GM18909 (cell line): Measurements from ENCODE around the gene CADM2.

Source experiments
- ATAC-seq: cut with Tn5 transposase; IDR thresholded peaks from one replicate; pipeline ENCODE4 v1.9.1; 2021; ENCODE audit warnings: mild to moderate bottlenecking; ENCODE audit not compliant: unreplicated experiment, poor library complexity

CADM2 gene

DNA sequence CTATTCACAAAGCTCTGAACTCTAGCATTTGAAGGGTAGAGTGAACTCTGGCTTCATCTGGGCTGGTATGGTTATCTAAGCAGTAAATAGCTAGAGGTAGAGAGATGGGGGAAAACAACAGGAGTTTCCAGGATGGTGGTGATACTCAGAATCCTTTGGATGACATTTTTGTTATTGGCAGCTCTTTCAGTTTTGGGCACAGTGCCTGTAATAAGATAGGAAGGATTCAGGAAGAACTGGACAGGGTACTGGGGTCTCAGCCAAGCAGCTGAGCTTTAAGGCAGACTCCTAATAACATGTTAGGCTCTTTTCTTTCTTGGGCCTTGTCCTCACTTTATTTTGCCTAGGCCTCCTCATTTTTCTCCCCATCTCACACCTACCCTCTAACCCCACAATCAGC lies 338.5 kb downstream of the CADM2 start:
- ATAC-seq: no peak

DNA sequence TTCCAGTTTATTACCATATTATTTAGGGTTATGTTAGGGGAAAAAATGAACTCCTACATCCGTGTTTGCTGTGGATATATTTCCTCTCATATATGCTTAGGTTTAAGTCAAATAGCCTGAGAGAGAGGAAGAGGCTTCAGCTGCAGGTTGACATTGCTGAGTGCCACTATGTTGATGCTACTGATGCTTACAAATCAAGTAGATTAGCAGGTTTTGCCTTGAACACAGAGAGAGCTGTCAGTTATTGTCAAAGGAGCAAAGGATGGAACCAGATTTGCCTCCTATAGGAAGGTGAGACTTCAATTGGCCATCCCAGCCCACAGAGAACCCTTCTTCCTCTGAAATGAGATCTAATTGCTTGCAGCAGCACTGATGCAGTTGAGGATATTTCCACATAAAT lies 339.2 kb downstream of the CADM2 start:
- ATAC-seq: no peak

DNA sequence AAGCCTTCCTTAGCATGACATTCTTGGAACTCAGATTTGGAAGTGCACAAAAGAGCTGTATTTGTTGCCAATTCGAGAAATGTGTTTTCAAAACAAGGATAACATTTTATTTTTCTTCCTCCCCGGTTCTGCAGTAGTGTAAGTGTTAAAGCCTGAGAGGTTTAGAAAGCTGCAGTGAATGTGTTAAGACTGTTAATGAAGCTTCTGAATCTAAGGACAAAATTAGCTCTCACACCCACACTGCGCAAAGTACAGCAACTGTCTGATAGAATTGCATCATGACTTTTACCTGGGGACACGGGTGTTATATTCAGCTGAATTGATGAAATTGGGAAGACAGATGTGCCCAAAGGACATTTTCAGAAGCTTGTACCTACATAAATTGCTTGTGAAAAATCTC lies 344.4 kb downstream of the CADM2 start:
- no peak for ATAC-seq

DNA sequence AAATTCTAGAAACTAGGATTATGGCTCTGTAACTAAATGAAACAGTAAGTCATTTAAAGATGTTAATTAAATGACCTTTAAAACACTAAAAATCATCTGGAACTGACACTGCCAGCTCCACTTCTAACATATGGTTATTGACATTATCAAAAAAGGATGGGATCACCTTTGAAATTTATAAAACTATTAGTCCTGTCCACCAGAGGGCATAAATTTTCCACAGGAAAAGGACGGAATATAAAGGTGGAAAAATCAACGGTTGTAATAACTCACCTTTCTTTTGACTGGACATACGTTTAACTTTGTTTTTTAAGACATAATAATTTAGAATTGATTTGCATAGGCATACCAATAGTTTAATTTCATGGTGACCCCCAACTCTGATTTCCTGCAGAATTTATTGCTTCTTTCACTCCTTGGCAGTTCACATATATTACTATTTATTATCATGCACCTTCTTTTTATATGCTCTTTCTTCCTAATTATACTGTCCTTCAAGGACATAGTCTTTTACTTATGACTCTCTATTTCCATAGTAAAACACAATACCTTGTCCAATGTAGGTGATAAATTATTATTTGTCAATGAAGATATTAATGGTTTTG lies 345.7 kb downstream of the CADM2 start:
- no peak for ATAC-seq

DNA sequence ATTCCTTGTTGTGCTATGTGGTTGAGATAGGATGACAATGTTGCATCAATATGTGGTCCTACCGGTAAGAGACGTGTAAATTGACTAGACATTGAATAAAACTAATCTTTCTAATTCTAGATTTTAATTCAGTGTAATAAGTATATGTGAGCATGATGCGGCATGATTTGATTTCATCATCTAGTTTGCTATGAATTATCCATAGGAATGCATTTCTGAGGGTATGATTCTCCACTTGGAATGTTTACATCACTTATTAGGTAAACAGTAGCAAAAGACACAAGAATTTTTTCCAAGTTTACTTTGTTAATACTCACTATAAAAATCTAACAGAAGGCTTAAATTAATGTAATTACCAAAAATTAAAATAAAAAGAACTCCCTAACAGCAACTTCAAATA lies 353.5 kb downstream of the CADM2 start:
- ATAC-seq: no peak

DNA sequence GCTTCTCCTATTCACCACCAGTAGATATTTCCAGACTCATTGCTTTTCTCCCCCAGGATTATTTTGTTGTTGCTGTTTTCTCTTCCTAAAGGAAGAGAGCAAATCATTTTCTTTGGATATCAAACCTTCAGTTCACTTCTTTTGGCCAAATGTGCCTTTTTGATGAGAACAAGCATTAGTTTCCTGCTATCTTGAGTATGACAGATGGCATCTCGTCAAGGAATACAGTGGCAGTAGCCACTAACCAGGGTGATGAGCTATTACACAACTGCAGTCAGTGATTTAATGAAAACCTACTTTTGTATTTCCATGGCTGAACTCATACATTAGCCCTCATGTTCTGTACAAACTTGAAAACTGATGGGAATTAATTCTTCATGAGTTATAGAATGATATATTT lies 354.6 kb downstream of the CADM2 start:
- no peak for ATAC-seq

DNA sequence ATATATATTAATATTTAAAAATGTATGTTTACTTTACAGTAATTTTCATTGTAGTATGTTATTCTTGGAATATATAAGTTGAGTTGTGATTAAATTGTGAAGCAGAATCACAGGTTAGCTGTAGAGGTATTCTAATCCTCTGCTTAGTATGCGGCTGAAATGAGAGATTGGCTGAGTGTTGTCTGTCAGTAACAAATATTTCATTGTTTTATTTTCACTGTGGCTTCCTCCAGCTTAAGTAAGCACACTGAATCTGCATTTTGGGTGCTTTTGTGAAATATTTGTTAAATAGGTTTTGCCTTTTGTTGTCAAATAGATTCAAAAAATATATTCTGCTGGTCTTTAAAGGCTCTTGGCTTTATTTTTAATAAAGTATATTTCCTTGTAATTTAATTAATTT lies 357.5 kb downstream of the CADM2 start:
- ATAC-seq: no peak

DNA sequence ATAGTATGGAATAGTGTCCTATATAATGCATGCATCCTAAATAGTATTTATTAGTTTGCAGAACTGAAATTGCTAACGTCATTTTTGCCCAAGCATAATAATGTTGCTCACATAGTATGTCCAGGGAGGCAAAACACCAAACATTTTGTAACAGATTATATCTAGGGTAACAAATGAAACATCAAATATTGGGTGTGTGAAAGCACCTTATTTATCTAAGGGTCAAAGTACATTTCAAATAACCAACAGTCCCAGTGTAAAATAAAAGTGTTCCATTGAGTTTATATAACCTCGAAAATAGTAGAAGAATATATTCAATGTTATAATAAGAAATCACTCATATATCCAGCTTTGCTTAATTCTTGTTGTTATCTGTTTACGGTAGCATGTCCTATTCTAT lies 363.1 kb downstream of the CADM2 start:
- no peak for ATAC-seq

DNA sequence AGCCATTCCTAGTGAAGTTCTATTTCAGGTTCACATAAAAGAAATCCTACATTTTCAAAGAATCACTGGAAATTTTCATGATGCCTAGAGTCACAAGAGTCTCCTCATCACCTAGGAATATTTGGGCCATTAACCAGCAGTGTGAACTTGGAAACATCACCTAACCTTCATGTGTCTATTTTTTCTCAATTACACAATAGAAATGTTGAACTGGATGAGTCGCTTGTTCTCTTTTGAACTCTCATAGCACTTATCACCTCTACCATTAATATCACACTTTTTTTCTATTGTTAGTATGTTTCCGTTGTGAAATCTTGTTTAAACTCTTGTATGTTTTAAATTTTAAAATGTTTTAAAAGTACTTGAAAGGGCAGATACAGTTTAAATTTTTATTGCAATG lies 371.3 kb downstream of the CADM2 start:
- ATAC-seq: no peak

DNA sequence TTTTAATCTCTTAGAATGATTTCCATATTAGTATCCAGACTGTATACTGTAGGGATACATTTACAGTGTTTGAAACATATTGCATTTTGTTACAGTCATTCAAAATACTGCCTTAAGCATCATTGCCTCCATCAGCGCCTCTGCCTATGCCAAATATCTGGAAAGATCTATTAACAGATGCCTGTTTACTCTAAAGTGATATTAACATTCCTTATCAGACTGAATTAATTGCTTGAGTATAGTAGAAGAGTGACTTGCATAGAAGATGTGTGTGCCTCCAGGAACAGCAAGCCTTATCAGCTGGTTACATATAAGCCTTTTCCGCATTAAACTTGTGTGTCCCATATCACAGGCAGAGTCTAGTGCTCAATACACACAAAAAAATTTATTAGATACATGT lies 379.1 kb downstream of the CADM2 start:
- ATAC-seq: no peak

DNA sequence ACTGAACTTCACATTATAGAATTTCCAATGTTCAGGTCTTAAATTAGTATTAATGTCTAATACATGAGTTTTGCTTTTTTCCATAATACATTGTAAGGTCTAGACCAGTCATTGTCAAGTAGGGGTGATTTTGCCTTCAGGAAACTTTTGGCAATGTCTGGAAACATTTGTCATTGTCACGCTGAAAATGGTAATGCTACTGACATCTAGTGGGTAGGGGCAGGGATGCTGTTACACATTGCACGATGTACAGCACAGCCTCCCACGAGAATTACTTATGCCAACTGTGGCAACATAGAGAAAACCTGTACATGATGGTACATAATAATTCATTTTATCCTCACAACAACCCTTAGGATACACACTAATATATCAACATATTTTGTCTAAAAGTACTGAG lies 384.1 kb downstream of the CADM2 start:
- ATAC-seq: peak; percentile 68

DNA sequence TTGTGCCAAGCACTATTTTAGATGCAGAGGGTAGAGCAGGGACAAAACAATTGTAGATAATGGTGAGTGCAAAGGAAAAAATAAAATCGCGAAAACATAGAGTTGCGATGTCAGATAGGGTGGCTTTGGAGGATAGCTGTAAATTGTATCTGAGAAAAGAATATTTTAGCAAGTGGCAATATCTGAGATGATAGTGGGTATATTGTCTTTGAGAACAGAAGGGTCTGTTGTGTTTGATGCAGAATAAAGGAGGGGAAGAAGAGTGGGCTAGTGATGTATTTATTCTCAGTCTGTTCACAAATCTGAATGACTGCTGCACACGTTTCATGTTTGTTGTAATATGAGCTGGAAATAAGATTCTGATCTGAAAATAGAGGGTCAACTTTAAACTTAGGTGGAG lies 396.8 kb downstream of the CADM2 start:
- no peak for ATAC-seq

DNA sequence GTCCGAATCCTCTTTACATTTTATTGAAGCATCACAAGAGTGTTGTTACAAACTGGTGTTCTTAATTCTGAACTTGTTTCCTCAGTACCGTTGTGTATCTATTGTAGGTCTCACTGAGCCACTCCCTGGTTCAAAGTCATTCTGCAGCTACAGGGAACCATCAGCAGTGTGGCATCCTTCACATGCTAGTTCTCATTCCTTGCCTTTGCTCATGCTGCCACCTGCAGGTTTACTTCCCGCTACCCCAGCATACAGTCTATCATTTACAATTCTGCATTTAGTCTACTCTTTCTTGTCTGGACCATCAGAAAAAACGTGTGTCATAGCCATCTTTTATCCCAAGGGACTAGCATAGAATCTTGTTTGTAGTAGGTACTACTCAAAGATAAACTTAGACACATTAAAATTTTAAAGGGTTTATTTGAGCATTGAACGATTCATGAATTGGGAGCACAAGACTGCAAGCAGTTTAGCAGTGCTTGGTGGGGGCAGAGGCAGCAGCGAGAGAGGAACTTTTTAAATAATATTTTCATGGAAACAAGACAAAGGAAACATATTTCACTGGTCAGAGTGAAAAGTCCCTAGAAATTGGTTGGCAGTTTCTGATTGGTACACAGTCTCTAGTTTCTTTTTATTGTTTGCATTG lies 402.1 kb downstream of the CADM2 start:
- ATAC-seq: peak; percentile 78

DNA sequence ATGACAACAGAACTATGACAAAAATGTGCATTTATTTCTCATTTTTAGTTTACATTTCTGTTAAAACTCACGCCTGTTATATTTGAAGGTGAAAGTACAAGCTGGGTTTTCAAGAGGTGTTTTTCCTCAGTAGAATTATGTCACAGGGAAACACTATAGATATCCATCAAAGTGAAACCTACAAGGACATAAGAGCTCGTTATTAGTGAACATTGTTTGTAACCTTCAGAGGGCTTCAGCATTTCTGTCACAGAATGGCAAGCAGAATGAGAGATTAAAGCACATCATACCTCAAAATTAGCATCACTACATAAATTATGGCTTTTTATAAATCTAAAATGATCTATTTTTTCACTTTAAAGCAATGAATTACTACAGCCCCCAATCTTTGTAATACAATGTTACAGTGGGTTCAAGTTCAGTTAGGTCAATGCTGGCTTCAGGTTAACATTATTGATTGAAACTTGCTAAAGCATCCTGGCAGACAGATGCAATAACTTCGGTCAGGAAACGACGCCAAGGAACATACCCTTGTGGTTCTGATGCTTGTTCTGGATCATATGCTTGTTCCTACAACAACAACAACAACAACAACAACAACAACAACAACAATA lies 405.6 kb downstream of the CADM2 start:
- no peak for ATAC-seq

DNA sequence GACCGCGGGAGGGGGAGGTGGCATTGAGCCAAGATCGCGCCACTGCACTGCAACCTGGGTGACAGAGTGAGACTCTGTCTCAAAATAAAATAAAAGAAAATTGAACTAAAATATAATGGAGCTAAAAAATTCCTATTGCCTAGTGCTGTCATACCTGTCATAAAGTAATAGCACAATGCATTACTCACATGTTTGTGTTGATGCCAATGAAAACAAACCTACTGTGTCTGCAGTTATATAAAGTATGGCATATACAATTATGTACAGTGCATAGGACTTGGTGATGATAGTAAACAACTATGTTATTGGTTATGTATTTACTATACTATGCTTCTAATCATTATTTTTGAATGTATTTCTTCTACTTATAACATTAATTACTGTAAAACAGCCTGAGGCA lies 411.6 kb downstream of the CADM2 start:
- no peak for ATAC-seq

DNA sequence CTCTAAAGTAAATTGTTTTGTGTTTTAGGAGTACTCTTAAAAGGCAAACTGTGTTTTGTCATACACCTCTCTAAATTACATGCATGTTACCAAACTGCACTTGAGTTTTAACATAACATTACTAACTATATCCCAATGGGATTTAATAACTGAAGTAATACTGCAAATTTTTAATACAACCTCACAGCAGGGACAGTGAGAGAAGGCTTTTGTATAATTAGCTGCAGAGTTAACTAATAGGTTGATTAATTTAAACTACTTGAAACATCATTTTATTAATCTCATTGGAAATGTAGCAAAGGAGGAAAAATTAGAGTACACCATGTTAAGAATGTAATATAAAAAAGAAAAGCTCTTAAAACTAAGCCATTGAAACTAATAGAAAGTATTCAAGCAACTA lies 417.3 kb downstream of the CADM2 start:
- ATAC-seq: no peak

DNA sequence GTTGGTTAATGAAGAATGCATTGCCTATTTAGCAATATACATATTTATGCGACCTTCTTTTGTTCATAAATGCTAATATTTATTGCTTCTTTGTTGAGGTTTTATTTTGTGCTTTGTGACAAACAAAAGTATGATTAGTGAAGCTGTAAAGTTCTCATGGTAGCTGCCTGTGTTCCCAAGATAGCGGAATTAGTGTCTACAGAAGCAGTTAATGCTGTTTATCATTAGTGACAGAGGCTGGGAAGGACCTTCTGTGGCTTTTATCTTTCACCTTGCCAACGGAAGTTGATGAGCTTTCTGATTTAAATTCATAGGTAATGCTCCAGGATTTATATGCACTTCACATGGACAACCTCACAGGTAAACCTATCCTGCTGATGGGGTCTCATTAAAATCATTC lies 418.3 kb downstream of the CADM2 start:
- no peak for ATAC-seq

DNA sequence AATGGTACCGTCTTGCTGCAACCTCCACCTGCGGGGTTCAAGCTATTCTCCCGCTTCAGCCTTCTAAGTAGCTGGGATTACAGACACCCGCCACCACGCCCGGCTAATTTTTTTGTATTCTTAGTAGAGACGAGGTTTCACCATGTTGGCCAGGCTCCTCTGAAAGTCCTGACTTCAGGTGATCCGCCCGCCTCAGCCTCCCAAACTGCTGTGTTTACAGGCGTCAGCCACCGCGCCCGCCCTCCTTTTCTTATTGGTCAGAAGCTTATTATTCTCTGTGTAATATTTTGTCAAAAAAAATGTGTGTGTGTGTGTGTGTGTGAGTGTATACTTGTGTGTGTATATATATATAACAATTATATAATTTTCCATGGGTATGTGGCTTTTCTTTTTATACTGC lies 425.6 kb downstream of the CADM2 start:
- ATAC-seq: no peak

DNA sequence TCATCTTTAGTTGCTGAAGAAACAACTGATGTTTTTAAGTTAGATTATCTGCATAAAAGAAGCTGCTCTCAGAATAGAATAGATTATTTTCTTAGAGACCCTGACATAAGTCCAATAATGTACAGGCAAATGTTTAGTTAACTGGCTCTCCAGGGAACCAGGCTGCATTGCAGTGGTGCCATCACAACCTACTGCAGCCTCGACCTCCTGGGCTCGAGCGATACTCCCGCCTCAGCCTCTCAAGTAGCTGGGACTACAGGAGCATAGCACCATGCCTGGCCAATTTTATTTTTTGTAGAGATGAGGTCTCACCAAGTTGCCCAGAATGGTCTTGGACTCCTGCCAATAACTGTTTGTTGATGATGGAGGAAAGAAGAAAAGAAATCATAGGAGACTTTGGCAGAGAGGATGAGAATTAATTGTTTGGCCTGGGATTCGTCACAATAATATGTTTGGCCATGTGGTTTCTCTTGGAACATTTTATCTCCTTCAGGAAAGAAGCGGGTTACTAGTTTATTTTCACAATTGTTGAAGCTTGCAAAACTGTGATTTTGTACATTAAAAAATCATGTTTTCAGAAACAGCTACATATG lies 429.2 kb downstream of the CADM2 start:
- no peak for ATAC-seq

DNA sequence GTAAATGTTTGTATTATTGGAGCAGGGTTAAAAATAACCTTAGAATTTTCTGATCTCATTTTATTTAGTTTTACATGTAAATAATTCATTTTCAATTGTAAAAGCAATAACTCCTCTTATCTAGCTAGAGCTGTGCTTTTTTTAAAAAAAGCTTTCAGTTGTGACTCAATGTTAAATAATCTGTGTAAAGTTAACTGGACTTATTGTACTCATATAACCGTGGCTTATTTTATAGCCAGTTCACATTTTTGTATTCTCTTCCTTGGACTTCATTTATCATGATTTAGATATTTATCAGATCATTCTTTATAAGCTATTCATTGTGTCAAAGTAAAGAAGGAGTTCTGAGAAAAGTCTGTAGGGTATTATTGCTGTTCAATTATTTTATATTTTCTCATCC lies 435.6 kb downstream of the CADM2 start:
- ATAC-seq: no peak

DNA sequence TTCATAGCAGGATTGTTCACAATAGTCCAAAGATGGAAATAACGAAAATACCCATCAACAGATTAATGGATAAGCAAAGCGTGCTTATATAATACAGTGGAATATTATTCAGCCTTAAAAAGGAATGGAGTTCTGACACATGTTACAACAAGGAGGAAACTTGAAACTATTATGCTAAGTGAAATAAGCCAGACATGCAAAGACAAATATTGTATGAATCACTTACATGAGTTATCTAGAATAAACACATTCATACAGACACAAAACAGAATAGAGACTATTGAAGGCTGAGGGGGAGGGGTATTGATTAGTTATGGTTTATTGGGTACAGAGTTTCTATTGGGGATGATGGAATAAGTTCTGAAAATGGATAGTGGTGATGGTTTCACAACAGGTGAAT lies 438.6 kb downstream of the CADM2 start:
- no peak for ATAC-seq

DNA sequence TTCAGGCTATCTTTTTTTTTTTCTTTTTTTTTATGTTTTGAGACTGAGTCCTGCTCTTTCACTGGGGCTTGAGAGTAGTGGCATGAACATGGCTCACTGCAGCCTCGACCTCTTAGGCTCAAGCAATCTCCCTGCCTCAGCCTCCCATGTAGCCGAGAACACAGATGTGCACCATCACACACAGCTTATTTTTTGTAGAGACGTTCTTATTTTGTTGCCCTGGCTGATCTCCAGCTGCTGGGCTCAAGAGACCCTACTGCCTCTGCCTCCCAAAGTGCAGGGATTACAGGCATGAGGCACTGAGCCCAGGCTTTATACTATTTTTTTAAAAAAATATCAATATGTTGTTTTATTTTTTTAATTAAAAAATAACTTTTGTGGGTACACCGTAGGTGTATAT lies 467.3 kb downstream of the CADM2 start:
- ATAC-seq: no peak
